Endothelial cell (in vitro differentiated cells): Measurements from ENCODE around the gene FBXO41. TPM values are rescaled to one million over a fixed set of nuclear protein-coding genes. Genes with fewer than 3 reads are reported as not detected.

Experiments used
- DNase-seq: peaks from one replicate; pipeline ENCODE4 v3.0.0; 2021; ENCODE audit warnings: low spot score
- H3K27ac Mint-ChIP-seq: one replicate; pipeline ENCODE4 v1.8.0; 2021; ENCODE audit warnings: mixed read lengths, inconsistent platforms; ENCODE audit not compliant: unreplicated experiment
- H3K27me3 Mint-ChIP-seq: one replicate; pipeline ENCODE4 v1.8.0; 2021; ENCODE audit warnings: mild to moderate bottlenecking, moderate library complexity, mixed read lengths, inconsistent platforms; ENCODE audit not compliant: unreplicated experiment
- H3K36me3 Mint-ChIP-seq: one replicate; pipeline ENCODE4 v1.8.0; 2021; ENCODE audit warnings: mild to moderate bottlenecking, low read depth, mixed read lengths, inconsistent platforms; ENCODE audit not compliant: unreplicated experiment
- H3K4me1 Mint-ChIP-seq: one replicate; pipeline ENCODE4 v1.8.0; 2021; ENCODE audit warnings: mild to moderate bottlenecking, mixed read lengths, inconsistent platforms; ENCODE audit not compliant: unreplicated experiment
- H3K4me3 Mint-ChIP-seq: one replicate; pipeline ENCODE4 v1.8.0; 2021; ENCODE audit warnings: mild to moderate bottlenecking, mixed read lengths, inconsistent platforms; ENCODE audit not compliant: unreplicated experiment
- H3K9me3 Mint-ChIP-seq: one replicate; pipeline ENCODE4 v1.8.0; 2021; ENCODE audit warnings: mixed read lengths, inconsistent platforms; ENCODE audit not compliant: unreplicated experiment
- CTCF ChIP-seq: fragments of 200-600 bp; sonication (generic); IDR thresholded peaks from one replicate; pipeline ENCODE4 v1.5.0; 2021; ENCODE audit warnings: antibody characterized with exemption; ENCODE audit not compliant: unreplicated experiment
- total RNA-seq: library from RNA; stranded (reverse); fragmentation: NEBNext Ultra II Directional; extraction: Animal tissue kit (Norgen Biotek cat#: 25700); gene quantifications from one replicate; pipeline ENCODE4 v1.2.1, GENCODE V29; 2021; ENCODE audit not compliant: unreplicated experiment

Gene FBXO41
- total RNA-seq, 1 donor from 2014 or later, result 2.1 TPM

GRCh38 chr2:73259276-73259675 lies 25.0 kb downstream of the FBXO41 start:
- H3K9me3 Mint-ChIP-seq, result no peaks in the 10 kb centered on the region
- no peak for TF ChIP-seq CTCF
- no peak overlapping the region for H3K4me3 Mint-ChIP-seq
- peaks cover 15% of the 10 kb centered on the region for H3K27me3 Mint-ChIP-seq
- no peak overlapping the region for H3K27ac Mint-ChIP-seq
- no peak for DNase-seq
- H3K36me3 Mint-ChIP-seq, result peaks cover 4% of the 10 kb centered on the region
- no peaks in the 10 kb centered on the region for H3K4me1 Mint-ChIP-seq

GRCh38 chr2:73258913-73259215 lies 25.4 kb downstream of the FBXO41 start:
- Mint-ChIP-seq H3K27me3 (peaks cover 15% of the 10 kb centered on the region), H3K9me3 (no peaks in the 10 kb centered on the region), H3K36me3 (peaks cover 4% of the 10 kb centered on the region), H3K4me1 (no peaks in the 10 kb centered on the region), H3K4me3 (no peak overlapping the region), H3K27ac (no peak overlapping the region)
- TF ChIP-seq CTCF, result no peak
- DNase-seq, result no peak

DNA sequence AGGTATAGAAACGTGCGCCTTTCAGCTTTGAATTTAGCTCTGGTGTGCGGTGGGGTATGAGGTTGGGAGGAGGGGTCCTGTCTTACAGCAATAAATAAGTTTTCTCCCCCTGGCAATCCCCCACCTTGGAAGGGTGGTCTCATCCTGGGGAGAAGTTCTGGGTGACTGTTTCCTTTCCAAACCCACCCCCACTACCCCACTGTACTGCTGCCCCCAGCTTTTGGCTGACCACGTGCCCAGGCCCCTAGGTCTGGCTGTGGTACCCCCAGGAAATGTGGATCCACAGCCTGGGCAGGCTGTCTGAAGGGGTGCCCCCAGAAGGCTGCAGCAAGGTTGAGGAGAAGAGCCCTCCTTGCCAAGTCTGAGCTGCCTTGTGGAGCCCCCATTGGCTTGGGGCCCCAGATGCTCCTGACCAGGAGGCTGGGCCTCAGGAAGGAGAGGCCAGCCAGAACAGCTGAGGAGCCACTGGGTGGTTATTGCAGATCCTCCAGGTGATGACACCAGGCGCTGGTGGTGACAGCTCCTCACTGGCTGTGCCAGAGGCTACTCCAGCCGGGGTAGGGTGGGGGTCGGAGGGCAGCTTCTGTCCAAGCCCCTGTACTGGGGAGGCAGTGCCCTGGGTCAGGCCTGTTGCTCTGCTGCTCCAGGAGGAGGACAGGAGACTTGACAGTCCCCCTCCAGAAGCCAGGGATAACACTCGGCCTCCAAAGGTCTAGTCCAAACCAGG lies 25.9 kb downstream of the FBXO41 start:
- Mint-ChIP-seq H3K36me3 (peaks cover 5% of the 10 kb centered on the region), H3K9me3 (no peaks in the 10 kb centered on the region), H3K4me1 (no peaks in the 10 kb centered on the region), H3K27ac (no peak overlapping the region), H3K27me3 (peaks cover 15% of the 10 kb centered on the region), H3K4me3 (no peak overlapping the region)
- DNase-seq, result no peak
- no peak for TF ChIP-seq CTCF

DNA sequence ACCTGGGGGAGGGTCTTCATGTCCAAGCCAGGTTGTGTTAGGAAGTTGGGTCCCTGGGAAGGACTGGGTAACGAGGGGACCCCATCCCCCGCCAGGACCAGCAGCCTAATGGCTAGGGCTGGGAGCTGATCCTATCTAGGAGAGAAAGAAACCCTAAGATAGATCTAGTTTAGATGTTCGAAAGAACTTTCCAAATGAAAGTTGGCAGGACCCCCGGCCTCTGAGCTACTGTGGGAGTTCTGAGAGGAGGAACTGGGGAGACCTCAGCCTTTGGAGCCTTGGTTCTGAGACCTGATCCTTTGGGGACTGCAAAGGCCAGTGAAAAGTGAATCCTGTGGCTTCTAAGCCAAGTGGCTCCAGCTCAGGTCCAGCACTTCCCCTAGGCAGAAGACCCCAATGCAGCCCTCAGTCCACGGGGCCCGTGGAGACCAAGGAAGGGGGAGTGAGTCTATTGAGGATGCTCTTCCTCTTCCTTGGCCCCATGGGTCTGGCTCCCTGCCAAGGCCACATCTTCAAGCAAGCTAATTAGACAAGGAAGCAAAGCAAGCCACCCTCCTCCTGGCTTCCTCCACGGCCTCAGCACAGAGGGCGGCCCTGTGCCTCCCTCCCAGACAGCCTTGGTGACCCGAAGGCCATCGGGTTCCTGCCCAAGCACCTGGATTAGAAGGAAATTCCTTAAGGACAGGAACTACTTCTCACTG lies 26.7 kb downstream of the FBXO41 start:
- TF ChIP-seq CTCF, result no peak
- Mint-ChIP-seq H3K36me3 (peaks cover 11% of the 10 kb centered on the region), H3K27me3 (peaks cover 15% of the 10 kb centered on the region)

GRCh38 chr2:73257021-73257420 lies 27.3 kb downstream of the FBXO41 start:
- Mint-ChIP-seq H3K4me1 (no peaks in the 10 kb centered on the region), H3K27ac (no peak overlapping the region), H3K9me3 (no peaks in the 10 kb centered on the region), H3K36me3 (peaks cover 15% of the 10 kb centered on the region), H3K4me3 (no peak overlapping the region), H3K27me3 (peaks cover 16% of the 10 kb centered on the region)
- DNase-seq, result no peak
- TF ChIP-seq CTCF, result no peak

More for the DNA sequence above, 26.7 kb downstream of the FBXO41 start:
- no peaks in the 10 kb centered on the region for H3K9me3 Mint-ChIP-seq
- no peaks in the 10 kb centered on the region for H3K4me1 Mint-ChIP-seq
- H3K27ac Mint-ChIP-seq, result no peak overlapping the region
- no peak overlapping the region for H3K4me3 Mint-ChIP-seq
- DNase-seq, result no peak
